ENCODE results near the gene FZD10.

The FZD10 gene

GRCh38 chr12:130177635-130178242 lies 15.5 kb downstream of the FZD10 start:
- no peak for DNase-seq (ENCODE audit: low read depth in 2 of 2)
- no peak overlapping the region for H3K4me3 ChIP-seq (replicated peaks in 1 of 2; ENCODE audit: low read depth in 2 of 2, low read length in 2 of 2)
- TF ChIP-seq CTCF (IDR thresholded peaks at IDR 0.05; ENCODE audit: low read depth, low read length), result no peak

GRCh38 chr12:130178282-130178681 lies 16.0 kb downstream of the FZD10 start:
- H3K4me3 ChIP-seq (replicated peaks in 1 of 2; ENCODE audit: low read depth in 2 of 2, low read length in 2 of 2), result no peak overlapping the region
- no peak for TF ChIP-seq CTCF (IDR thresholded peaks at IDR 0.05; ENCODE audit: low read depth, low read length)
- no peak for DNase-seq (ENCODE audit: low read depth in 2 of 2)

- no peak for TF ChIP-seq CTCF (IDR thresholded peaks at IDR 0.05; ENCODE audit: low read depth, low read length)
- H3K4me3 ChIP-seq (replicated peaks in 1 of 2; ENCODE audit: low read depth in 2 of 2, low read length in 2 of 2), result no peak overlapping the region
- DNase-seq (ENCODE audit: low read depth in 2 of 2), result no peak
Observed at GRCh38 chr12:130179191-130179590, 16.9 kb downstream of the FZD10 start.

- DNase-seq (ENCODE audit: low read depth in 2 of 2), result no peak
- TF ChIP-seq CTCF (IDR thresholded peaks at IDR 0.05; ENCODE audit: low read depth, low read length), result no peak
- H3K4me3 ChIP-seq (replicated peaks in 1 of 2; ENCODE audit: low read depth in 2 of 2, low read length in 2 of 2), result no peak overlapping the region
Observed at GRCh38 chr12:130179621-130180020, 17.4 kb downstream of the FZD10 start.

GRCh38 chr12:130181211-130181610 lies 18.9 kb downstream of the FZD10 start:
- no peak for TF ChIP-seq CTCF (IDR thresholded peaks at IDR 0.05; ENCODE audit: low read depth, low read length)
- no peak for DNase-seq (ENCODE audit: low read depth in 2 of 2)
- H3K4me3 ChIP-seq (replicated peaks in 1 of 2; ENCODE audit: low read depth in 2 of 2, low read length in 2 of 2), result no peak overlapping the region

GRCh38 chr12:130183585-130184370 lies 21.5 kb downstream of the FZD10 start:
- H3K4me3 ChIP-seq (replicated peaks in 1 of 2; ENCODE audit: low read depth in 2 of 2, low read length in 2 of 2), result no peak overlapping the region
- TF ChIP-seq CTCF (IDR thresholded peaks at IDR 0.05; ENCODE audit: low read depth, low read length), result no peak
- DNase-seq (ENCODE audit: low read depth in 2 of 2), result no peak

Measured in cardiac fibroblast (primary cell).